ENCODE data around the gene CEACAM20.

The CEACAM20 gene

DNA sequence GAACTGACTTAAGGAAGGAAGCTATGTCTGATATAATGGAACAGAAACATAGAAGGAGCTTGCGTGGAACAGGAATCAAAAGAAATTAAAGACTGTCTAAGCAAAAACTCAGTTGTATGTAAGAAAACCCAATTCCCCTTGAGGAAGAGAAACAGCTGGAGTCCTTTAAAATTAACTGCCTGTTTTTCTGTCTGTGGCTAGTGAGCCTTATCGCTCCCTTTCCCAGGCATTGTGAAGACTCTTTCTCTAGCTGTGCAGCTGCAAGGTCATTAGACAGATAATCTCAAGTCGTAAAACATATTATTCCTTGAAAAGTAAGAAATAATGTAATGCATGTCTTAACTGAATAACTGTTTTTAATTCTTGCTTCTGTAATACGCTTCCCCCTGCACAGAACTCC is 44.2 kb upstream of the CEACAM20 start:
- TF ChIP-seq, protein P1, sequence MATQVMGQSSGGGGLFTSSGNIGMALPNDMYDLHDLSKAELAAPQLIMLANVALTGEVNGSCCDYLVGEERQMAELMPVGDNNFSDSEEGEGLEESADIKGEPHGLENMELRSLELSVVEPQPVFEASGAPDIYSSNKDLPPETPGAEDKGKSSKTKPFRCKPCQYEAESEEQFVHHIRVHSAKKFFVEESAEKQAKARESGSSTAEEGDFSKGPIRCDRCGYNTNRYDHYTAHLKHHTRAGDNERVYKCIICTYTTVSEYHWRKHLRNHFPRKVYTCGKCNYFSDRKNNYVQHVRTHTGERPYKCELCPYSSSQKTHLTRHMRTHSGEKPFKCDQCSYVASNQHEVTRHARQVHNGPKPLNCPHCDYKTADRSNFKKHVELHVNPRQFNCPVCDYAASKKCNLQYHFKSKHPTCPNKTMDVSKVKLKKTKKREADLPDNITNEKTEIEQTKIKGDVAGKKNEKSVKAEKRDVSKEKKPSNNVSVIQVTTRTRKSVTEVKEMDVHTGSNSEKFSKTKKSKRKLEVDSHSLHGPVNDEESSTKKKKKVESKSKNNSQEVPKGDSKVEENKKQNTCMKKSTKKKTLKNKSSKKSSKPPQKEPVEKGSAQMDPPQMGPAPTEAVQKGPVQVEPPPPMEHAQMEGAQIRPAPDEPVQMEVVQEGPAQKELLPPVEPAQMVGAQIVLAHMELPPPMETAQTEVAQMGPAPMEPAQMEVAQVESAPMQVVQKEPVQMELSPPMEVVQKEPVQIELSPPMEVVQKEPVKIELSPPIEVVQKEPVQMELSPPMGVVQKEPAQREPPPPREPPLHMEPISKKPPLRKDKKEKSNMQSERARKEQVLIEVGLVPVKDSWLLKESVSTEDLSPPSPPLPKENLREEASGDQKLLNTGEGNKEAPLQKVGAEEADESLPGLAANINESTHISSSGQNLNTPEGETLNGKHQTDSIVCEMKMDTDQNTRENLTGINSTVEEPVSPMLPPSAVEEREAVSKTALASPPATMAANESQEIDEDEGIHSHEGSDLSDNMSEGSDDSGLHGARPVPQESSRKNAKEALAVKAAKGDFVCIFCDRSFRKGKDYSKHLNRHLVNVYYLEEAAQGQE (IDR thresholded peaks at IDR 0.05; ENCODE audit: insufficient read depth in 1 of 2, low read depth in 2 of 2, low read length in 2 of 2), result no peak
- TF ChIP-seq FOXP2 (optimal IDR thresholded peaks at IDR 0.05; ENCODE audit: borderline replicate concordance, extremely low read depth, extremely low read length, insufficient read depth), result no peak
- no peak for TF ChIP-seq SIN3A (IDR thresholded peaks at IDR 0.05; ENCODE audit: borderline replicate concordance, insufficient read depth, low read length)
- no peak for TF ChIP-seq POLR2AphosphoS5 (IDR thresholded peaks at IDR 0.05; ENCODE audit: low read depth, low read length)
- no peak for TF ChIP-seq TAF1 (IDR thresholded peaks at IDR 0.05; ENCODE audit: borderline replicate concordance, insufficient read depth, low read length)

GRCh38 chr19:44573183-44573582 is 43.7 kb upstream of the CEACAM20 start:
- TF ChIP-seq POLR2AphosphoS5 (IDR thresholded peaks at IDR 0.05; ENCODE audit: low read depth, low read length), result no peak
- no peak for TF ChIP-seq FOXP2 (optimal IDR thresholded peaks at IDR 0.05; ENCODE audit: borderline replicate concordance, extremely low read depth, extremely low read length, insufficient read depth)
- no peak for TF ChIP-seq TAF1 (IDR thresholded peaks at IDR 0.05; ENCODE audit: borderline replicate concordance, insufficient read depth, low read length)

- no peak for TF ChIP-seq SIN3A (IDR thresholded peaks at IDR 0.05; ENCODE audit: borderline replicate concordance, insufficient read depth, low read length)
- TF ChIP-seq, protein P1 (IDR thresholded peaks at IDR 0.05; ENCODE audit: insufficient read depth in 1 of 2, low read depth in 2 of 2, low read length in 2 of 2), result no peak
- no peak for TF ChIP-seq POLR2AphosphoS5 (IDR thresholded peaks at IDR 0.05; ENCODE audit: low read depth, low read length)
- TF ChIP-seq TAF1 (IDR thresholded peaks at IDR 0.05; ENCODE audit: borderline replicate concordance, insufficient read depth, low read length), result no peak
- no peak for TF ChIP-seq FOXP2 (optimal IDR thresholded peaks at IDR 0.05; ENCODE audit: borderline replicate concordance, extremely low read depth, extremely low read length, insufficient read depth)
Observed at GRCh38 chr19:44572581-44572900, 43.1 kb upstream of the CEACAM20 start.

- TF ChIP-seq, protein P1 (IDR thresholded peaks at IDR 0.05; ENCODE audit: insufficient read depth in 1 of 2, low read depth in 2 of 2, low read length in 2 of 2), result no peak
- TF ChIP-seq FOXP2 (optimal IDR thresholded peaks at IDR 0.05; ENCODE audit: borderline replicate concordance, extremely low read depth, extremely low read length, insufficient read depth), result no peak
- TF ChIP-seq SIN3A (IDR thresholded peaks at IDR 0.05; ENCODE audit: borderline replicate concordance, insufficient read depth, low read length), result no peak
- no peak for TF ChIP-seq TAF1 (IDR thresholded peaks at IDR 0.05; ENCODE audit: borderline replicate concordance, insufficient read depth, low read length)
- no peak for TF ChIP-seq POLR2AphosphoS5 (IDR thresholded peaks at IDR 0.05; ENCODE audit: low read depth, low read length)
Observed at GRCh38 chr19:44571830-44572580, 42.5 kb upstream of the CEACAM20 start.

DNA sequence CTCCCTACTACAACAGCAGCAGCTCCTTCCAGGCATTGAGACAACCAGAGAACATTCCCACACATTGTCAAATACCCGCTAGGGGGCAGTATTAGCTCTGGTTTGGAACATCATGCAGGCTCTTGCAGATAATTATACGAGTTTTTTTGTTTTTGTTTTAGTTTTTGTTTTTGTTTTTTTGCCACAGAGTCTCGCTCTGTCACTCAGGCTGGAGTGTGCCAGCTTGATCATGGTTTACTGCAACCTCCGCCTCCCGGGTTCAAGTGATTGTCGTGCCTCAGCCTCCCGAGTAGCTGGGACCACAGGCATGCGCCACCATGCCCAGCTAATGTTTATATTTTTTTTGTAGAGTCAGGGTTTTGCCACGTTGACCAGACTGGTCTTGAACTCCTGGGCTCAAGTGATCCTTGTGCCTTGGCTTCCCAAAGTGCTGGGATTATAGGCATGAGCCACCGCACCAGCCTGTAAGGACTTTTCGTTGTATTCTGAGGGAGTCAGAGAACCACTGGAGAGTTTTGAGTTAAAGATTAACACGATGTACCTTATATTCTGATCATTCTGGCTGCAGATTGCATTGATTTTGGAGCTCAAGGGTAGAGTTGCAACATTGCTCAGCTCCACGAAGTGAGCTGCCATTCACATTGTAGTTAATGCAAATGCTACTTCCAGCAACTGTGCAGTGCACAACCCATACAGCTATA is 41.7 kb upstream of the CEACAM20 start:
- no peak for TF ChIP-seq TAF1 (IDR thresholded peaks at IDR 0.05; ENCODE audit: borderline replicate concordance, insufficient read depth, low read length)
- TF ChIP-seq SIN3A (IDR thresholded peaks at IDR 0.05; ENCODE audit: borderline replicate concordance, insufficient read depth, low read length), result no peak
- no peak for TF ChIP-seq FOXP2 (optimal IDR thresholded peaks at IDR 0.05; ENCODE audit: borderline replicate concordance, extremely low read depth, extremely low read length, insufficient read depth)
- no peak for TF ChIP-seq POLR2AphosphoS5 (IDR thresholded peaks at IDR 0.05; ENCODE audit: low read depth, low read length)
- TF ChIP-seq, protein P1 (IDR thresholded peaks at IDR 0.05; ENCODE audit: insufficient read depth in 1 of 2, low read depth in 2 of 2, low read length in 2 of 2), result no peak
